ENCODE data around the gene SCN9A. TPM values are rescaled to one million over a fixed set of nuclear protein-coding genes. Genes with fewer than 3 reads are reported as not detected.
"Not testable (repeated sequence)": the region's sequence is repeated elsewhere in the genome, so short reads cannot be mapped to it uniquely, and the experiment has no call there.

Gene SCN9A
- total and polyA plus RNA-seq, 2 experiments from 2014 or later = 1.4 TPM

DNA sequence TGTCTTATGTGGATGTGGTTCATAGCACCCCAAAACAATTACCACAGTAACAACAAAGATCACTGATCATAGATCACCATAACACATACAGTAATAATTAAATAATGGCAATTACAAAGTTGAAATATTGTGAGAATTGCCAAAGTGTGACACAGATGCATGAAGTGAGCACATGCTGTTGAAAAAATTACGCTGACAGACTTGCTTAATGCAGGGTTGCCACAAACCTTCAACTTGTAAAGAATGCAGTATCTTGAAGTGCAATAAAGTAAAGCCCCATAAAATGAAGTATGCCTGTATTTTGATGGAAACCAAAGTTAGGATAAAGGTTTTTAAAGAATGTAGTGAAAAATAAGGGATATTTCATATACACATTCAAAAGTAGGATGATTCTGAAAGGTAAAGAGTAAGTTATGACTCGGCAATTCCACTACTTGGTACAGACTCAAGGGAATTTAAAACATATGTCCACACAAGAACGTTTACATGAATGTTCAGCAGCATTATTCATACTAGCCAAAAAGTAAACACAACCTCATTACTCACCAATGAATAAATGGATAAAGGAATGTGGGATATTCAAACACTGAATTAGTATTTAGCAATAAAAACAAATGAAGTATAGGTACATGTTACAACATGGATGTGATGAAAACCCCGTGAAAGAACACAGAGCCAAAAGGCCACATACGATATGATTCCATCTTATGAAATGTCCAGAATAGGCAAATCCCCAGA, 61.6 kb downstream of the SCN9A start:
- no peak overlapping the region for H3K27ac ChIP-seq
- no peak for TF ChIP-seq CTCF (IDR thresholded peaks at IDR 0.05; ENCODE audit: low read depth, low read length)

GRCh38 chr2:166312863-166313262, 62.9 kb downstream of the SCN9A start:
- H3K27ac ChIP-seq; H3K27me3 ChIP-seq; H3K4me3 ChIP-seq; H3K36me3 ChIP-seq; DNase-seq (ENCODE audit: low read depth in 1 of 2, low spot score in 1 of 2); H3K9me3 ChIP-seq (ENCODE audit: low read depth); H3K4me1 ChIP-seq (ENCODE audit: low read depth): not testable (repeated sequence)

More for the DNA sequence above, 61.6 kb downstream of the SCN9A start:
- Histone ChIP-seq H3K36me3 (no peaks in the 10 kb centered on the region), H3K4me3 (no peak overlapping the region), H3K27me3 (no peaks in the 10 kb centered on the region), H3K4me1 (ENCODE audit: low read depth) (no peaks in the 10 kb centered on the region), H3K9me3 (ENCODE audit: low read depth) (no peaks in the 10 kb centered on the region)
- peak in 1 of 2 donors; percentile 50 for DNase-seq (ENCODE audit: low read depth in 1 of 2, low spot score in 1 of 2)

DNA sequence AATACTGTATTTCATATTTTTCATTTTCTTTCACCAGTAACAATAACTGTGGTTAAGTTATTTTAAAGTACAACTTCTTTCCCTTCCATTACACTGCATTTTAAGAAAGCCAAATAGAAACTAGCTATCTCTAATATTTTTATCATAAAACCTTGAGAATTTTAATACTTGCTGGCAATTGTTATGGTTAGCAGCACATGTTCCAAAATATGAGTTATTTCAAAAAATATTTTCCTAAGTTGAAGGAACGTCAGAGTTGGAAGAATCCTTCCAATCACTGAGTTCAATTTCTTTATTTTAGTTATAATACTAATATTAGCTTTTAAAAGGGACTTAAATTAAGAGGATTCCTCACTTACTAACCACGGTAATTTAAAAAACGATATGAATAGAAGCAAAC, 68.4 kb downstream of the SCN9A start:
- Histone ChIP-seq H3K4me3 (no peak overlapping the region), H3K9me3 (ENCODE audit: low read depth) (no peaks in the 10 kb centered on the region), H3K36me3 (no peaks in the 10 kb centered on the region), H3K27ac (no peak overlapping the region), H3K4me1 (ENCODE audit: low read depth) (no peaks in the 10 kb centered on the region), H3K27me3 (no peaks in the 10 kb centered on the region)
- no peak for TF ChIP-seq CTCF (IDR thresholded peaks at IDR 0.05; ENCODE audit: low read depth, low read length)
- no peak for DNase-seq (ENCODE audit: low read depth in 1 of 2, low spot score in 1 of 2)

DNA sequence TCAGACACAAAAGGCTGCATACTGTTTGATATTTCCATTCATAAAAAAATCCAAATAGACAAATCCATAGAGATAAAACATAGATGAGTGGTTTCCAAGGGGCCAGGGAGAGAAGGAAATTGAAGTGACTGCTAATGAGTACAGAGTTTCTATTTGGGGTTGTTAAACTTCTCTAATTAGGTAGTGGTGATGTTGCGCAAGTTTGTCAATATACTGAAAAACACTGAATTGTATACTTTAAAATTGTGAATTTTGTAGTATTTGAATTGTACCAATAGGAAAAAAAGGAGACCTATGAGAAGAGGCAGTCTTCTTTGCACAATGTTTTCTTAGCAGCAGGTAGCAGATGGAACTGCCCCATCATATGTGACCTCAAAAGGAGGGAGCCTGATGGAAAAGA, 71.1 kb downstream of the SCN9A start:
- H3K9me3 ChIP-seq (ENCODE audit: low read depth) = no peaks in the 10 kb centered on the region
- no peak overlapping the region for H3K4me3 ChIP-seq
- no peak overlapping the region for H3K27ac ChIP-seq
- no peaks in the 10 kb centered on the region for H3K4me1 ChIP-seq (ENCODE audit: low read depth)
- DNase-seq (ENCODE audit: low read depth in 1 of 2, low spot score in 1 of 2) = no peak
- H3K27me3 ChIP-seq = no peaks in the 10 kb centered on the region
- H3K36me3 ChIP-seq = no peaks in the 10 kb centered on the region
- no peak for TF ChIP-seq CTCF (IDR thresholded peaks at IDR 0.05; ENCODE audit: low read depth, low read length)

GRCh38 chr2:166302036-166302435, 73.7 kb downstream of the SCN9A start:
- H3K36me3 ChIP-seq = no peaks in the 10 kb centered on the region
- no peak overlapping the region for H3K4me3 ChIP-seq
- H3K27ac ChIP-seq = no peak overlapping the region
- no peaks in the 10 kb centered on the region for H3K4me1 ChIP-seq (ENCODE audit: low read depth)
- H3K9me3 ChIP-seq (ENCODE audit: low read depth) = no peaks in the 10 kb centered on the region
- no peak for DNase-seq (ENCODE audit: low read depth in 1 of 2, low spot score in 1 of 2)
- H3K27me3 ChIP-seq = no peaks in the 10 kb centered on the region
- TF ChIP-seq CTCF (IDR thresholded peaks at IDR 0.05; ENCODE audit: low read depth, low read length) = no peak

DNA sequence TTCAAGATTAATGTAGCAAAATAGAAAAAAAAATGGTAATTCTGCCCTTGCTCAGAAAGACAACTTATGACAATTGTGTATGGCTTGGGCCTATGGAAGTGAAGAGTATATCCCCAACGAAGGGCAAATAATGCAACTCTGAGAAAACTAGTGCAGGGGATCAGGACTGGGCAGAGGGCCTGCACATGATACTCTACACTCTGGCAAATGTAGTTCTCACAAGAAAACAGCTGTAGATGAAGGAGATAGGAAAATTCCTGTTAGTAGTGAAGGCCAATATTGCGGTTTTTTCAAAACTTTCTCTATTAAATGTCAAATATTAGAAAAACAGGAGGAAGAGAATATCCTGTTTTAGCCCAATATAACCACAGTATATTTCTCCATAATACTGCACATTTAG, 77.8 kb downstream of the SCN9A start:
- Histone ChIP-seq H3K4me3 (no peak overlapping the region), H3K9me3 (ENCODE audit: low read depth) (no peaks in the 10 kb centered on the region), H3K27ac (no peak overlapping the region), H3K4me1 (ENCODE audit: low read depth) (no peaks in the 10 kb centered on the region), H3K27me3 (no peaks in the 10 kb centered on the region), H3K36me3 (no peaks in the 10 kb centered on the region)
- no peak for TF ChIP-seq CTCF (IDR thresholded peaks at IDR 0.05; ENCODE audit: low read depth, low read length)
- DNase-seq (ENCODE audit: low read depth in 1 of 2, low spot score in 1 of 2) = no peak

All from cardiac muscle cell (in vitro differentiated cells and primary cell).